PFSK-1 (cell line): ENCODE results near the gene ACAD9.

Experiments
- POLR2AphosphoS5 ChIP-seq: IDR thresholded peaks from 2 replicates; pipeline ENCODE4 v1.6.1; 2012; ENCODE audit warnings: low read depth, mild to moderate bottlenecking, control low read depth, low read length, moderate library complexity
- SIN3A ChIP-seq: IDR thresholded peaks from 2 replicates; pipeline ENCODE4 v1.6.1; 2012; ENCODE audit warnings: mild to moderate bottlenecking, low read length, moderate library complexity, borderline replicate concordance; ENCODE audit not compliant: insufficient read depth
- TAF1 ChIP-seq: IDR thresholded peaks from 2 replicates; pipeline ENCODE4 v1.6.1; 2012; ENCODE audit warnings: low read length, control low read depth, borderline replicate concordance; ENCODE audit not compliant: insufficient read depth

DNA sequence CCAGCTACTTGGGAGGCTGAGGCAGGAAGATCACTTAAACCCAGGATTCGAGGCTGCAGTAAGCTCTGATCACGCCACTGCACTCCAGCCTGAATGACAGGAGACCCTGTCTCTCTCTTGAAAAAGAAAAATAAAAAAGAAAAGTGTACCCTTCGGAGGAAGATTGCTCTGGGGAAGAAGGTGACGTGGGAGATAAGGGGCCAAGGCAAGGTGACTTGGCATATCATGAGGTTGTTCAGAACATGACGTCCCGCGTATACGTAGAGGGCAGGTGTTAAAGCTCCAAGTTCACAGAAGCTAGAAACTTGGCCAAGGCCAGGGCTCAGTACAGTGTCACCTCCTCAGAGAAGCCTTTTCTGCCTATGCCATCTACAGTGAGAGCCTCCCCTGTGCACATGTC, 6.7 kb upstream of the ACAD9 start:
- TF ChIP-seq POLR2AphosphoS5, result no peak
- TF ChIP-seq TAF1, result no peak
- no peak for TF ChIP-seq SIN3A
